SJCRH30 (cell line): ENCODE measurements around the gene METTL24. TPM values are rescaled to one million over a fixed set of nuclear protein-coding genes. Genes with fewer than 3 reads are reported as not detected.

ENCODE experiments used
- DNase-seq, 2 experiments: peaks; one replicate each; pipeline ENCODE4 v3.0.0-alpha.2; 2015 to 2020
- H3K27ac ChIP-seq: fragments of 250-450 bp; sonication (Bioruptor Pico); 2 replicates; pipeline ENCODE4 v1.5.1; 2020; ENCODE audit warnings: mild to moderate bottlenecking, moderate library complexity
- H3K27me3 ChIP-seq: fragments of 250-450 bp; sonication (Bioruptor Pico); 2 replicates; pipeline ENCODE4 v1.5.1; 2020; ENCODE audit warnings: mild to moderate bottlenecking, moderate library complexity
- H3K36me3 ChIP-seq: fragments of 250-450 bp; sonication (Bioruptor Pico); 2 replicates; pipeline ENCODE4 v1.5.1; 2020; ENCODE audit warnings: mild to moderate bottlenecking, moderate library complexity
- H3K4me1 ChIP-seq: fragments of 250-450 bp; sonication (Bioruptor Pico); 2 replicates; pipeline ENCODE4 v1.5.1; 2020; ENCODE audit warnings: mild to moderate bottlenecking, moderate library complexity
- H3K4me3 ChIP-seq: fragments of 250-450 bp; sonication (Bioruptor Pico); 2 replicates; pipeline ENCODE4 v1.5.1; 2020; ENCODE audit warnings: mild to moderate bottlenecking, moderate library complexity
- H3K9me3 ChIP-seq: fragments of 250-450 bp; sonication (Bioruptor Pico); replicated peaks from 2 replicates; pipeline ENCODE4 v1.5.1; 2020; ENCODE audit warnings: mild to moderate bottlenecking, moderate library complexity
- total RNA-seq: library from RNA; depleted of rRNA; stranded (reverse); fragments of >200 nt; shearing (Covaris generic); gene quantifications from 2 replicates; pipeline ENCODE4 v1.2.3, GENCODE V29; 2014

METTL24 gene
- total RNA-seq, 1 experiment from 2014 or later: not detected

DNA sequence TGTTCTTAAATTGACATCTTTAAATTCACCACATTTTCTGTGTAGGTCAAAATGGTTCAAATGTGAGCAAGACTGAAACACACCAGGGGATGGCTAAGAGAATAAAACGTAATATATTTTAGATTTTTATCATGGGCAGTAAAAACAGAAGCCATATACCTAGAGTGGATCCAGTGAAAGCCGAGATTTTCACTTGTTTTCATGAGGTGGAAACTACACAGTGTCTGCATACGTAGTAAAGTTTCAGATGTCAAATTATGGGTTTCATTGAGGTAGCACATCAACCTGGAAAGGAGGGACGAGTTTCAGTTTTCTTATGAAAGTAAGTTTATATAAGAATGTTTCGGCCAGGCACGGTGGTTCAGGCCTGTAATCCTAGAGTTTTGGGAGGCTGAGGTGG is 25.9 kb downstream of the METTL24 start:
- 0 out of 2 replicates have a peak, but pooled peaks cover 4% of the 10 kb centered on the region for H3K27me3 ChIP-seq
- H3K4me3 ChIP-seq: no peak overlapping the region
- no peak for DNase-seq
- 0 out of 2 replicates have a peak, but pooled peaks cover 2% of the 10 kb centered on the region for H3K4me1 ChIP-seq
- no peak overlapping the region for H3K27ac ChIP-seq
- no peaks in the 10 kb centered on the region for H3K36me3 ChIP-seq
- no peaks in the 10 kb centered on the region for H3K9me3 ChIP-seq

DNA sequence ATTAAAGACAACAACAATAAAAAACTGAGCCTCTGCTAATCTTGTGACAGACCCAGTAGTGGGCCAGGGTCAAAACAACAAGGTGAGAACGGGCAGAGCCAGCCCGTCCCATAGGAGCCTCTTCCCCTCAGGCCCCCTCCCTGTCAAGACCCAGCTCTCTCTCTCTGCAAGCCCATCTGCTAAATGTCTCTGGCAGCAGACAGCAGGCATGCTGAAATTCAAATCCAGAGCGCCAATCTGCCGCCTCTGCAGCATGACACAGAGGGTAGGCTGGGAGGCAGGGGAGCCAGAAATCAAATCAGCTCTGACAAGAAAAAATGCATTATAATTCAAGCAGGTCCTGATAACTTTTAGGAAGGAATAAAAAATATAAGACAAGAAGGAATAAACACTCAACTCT is 26.3 kb downstream of the METTL24 start:
- DNase-seq: no peak
- Histone ChIP-seq H3K36me3 (no peaks in the 10 kb centered on the region), H3K27me3 (0 out of 2 replicates have a peak, but pooled peaks cover 4% of the 10 kb centered on the region), H3K4me1 (0 out of 2 replicates have a peak, but pooled peaks cover 2% of the 10 kb centered on the region), H3K9me3 (no peaks in the 10 kb centered on the region), H3K4me3 (no peak overlapping the region), H3K27ac (no peak overlapping the region)

- DNase-seq: no peak
- Histone ChIP-seq H3K36me3 (no peaks in the 10 kb centered on the region), H3K27me3 (0 out of 2 replicates have a peak, but pooled peaks cover 4% of the 10 kb centered on the region), H3K27ac (no peak overlapping the region), H3K4me3 (no peak overlapping the region), H3K9me3 (no peaks in the 10 kb centered on the region), H3K4me1 (0 out of 2 replicates have a peak, but pooled peaks cover 2% of the 10 kb centered on the region)
Observed at GRCh38 chr6:110331390-110331789, 26.8 kb downstream of the METTL24 start.

DNA sequence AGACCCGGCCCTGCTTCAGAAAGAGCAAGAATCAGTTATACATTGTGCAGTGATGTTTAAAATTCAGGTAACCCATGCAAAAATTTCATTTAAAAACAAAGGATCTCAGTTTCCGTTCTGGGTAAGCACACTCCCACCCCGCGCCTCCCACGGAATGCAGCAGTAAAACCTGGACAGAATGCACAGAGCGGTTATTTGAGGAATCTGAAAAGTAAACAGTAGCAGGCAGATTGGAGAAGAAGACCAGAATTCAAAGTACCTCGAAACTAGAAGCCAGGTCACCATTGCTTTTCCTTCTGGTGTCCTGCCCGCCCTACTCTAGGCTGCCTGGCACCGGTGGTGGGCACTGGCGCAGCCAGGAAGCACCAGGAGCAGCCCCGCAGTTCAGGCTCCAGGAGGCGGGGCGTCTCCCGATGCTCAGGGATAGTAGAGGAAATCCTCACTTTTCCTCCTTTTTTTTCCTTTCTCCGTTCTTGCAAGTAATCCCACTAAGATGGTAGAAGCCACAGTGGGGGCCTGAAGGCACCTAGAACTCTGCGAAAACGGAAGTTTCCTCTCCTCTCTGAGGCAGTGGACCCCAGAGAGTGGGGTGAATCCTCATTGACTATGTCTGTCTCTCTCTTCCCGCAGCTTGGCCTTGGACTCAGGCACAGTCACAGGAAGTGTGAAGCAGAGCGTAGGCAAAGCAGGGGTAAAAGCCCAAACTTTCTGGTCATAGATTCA is 28.3 kb downstream of the METTL24 start:
- H3K27me3 ChIP-seq: 0 out of 2 replicates have a peak, but pooled peaks cover 4% of the 10 kb centered on the region
- DNase-seq: no peak
- no peak overlapping the region for H3K27ac ChIP-seq
- no peaks in the 10 kb centered on the region for H3K9me3 ChIP-seq
- H3K4me1 ChIP-seq: 0 out of 2 replicates have a peak, but pooled peaks cover 2% of the 10 kb centered on the region
- H3K36me3 ChIP-seq: no peaks in the 10 kb centered on the region
- H3K4me3 ChIP-seq: peak overlapping the region; percentile 39

- Histone ChIP-seq H3K4me1 (0 out of 2 replicates have a peak, but pooled peaks cover 2% of the 10 kb centered on the region), H3K27ac (no peak overlapping the region)
- no peak for DNase-seq
Observed at GRCh38 chr6:110329348-110329713, 28.8 kb downstream of the METTL24 start.

GRCh38 chr6:110328259-110328658 is 29.9 kb downstream of the METTL24 start:
- Histone ChIP-seq H3K9me3 (no peaks in the 10 kb centered on the region), H3K4me3 (no peak overlapping the region), H3K27ac (no peak overlapping the region), H3K36me3 (no peaks in the 10 kb centered on the region), H3K27me3 (0 out of 2 replicates have a peak, but pooled peaks cover 4% of the 10 kb centered on the region), H3K4me1 (0 out of 2 replicates have a peak, but pooled peaks cover 2% of the 10 kb centered on the region)
- DNase-seq: no peak

More at GRCh38 chr6:110329348-110329713, 28.8 kb downstream of the METTL24 start:
- Histone ChIP-seq H3K27me3 (0 out of 2 replicates have a peak, but pooled peaks cover 4% of the 10 kb centered on the region), H3K9me3 (no peaks in the 10 kb centered on the region), H3K36me3 (no peaks in the 10 kb centered on the region), H3K4me3 (peak overlapping the region; percentile 39)

GRCh38 chr6:110327391-110327790 is 30.8 kb downstream of the METTL24 start:
- H3K4me1 ChIP-seq: 0 out of 2 replicates have a peak, but pooled peaks cover 2% of the 10 kb centered on the region

GRCh38 chr6:110326609-110327008 is 31.5 kb downstream of the METTL24 start:
- DNase-seq: no peak
- Histone ChIP-seq H3K9me3 (no peaks in the 10 kb centered on the region), H3K27ac (no peak overlapping the region), H3K4me3 (no peak overlapping the region), H3K36me3 (no peaks in the 10 kb centered on the region), H3K27me3 (0 out of 2 replicates have a peak, but pooled peaks cover 4% of the 10 kb centered on the region), H3K4me1 (0 out of 2 replicates have a peak, but pooled peaks cover 2% of the 10 kb centered on the region)

More at GRCh38 chr6:110327391-110327790, 30.8 kb downstream of the METTL24 start:
- Histone ChIP-seq H3K4me3 (no peak overlapping the region), H3K9me3 (no peaks in the 10 kb centered on the region), H3K36me3 (no peaks in the 10 kb centered on the region), H3K27ac (no peak overlapping the region), H3K27me3 (0 out of 2 replicates have a peak, but pooled peaks cover 4% of the 10 kb centered on the region)
- DNase-seq: no peak

- H3K9me3 ChIP-seq: no peaks in the 10 kb centered on the region
Observed at GRCh38 chr6:110326057-110326456, 32.1 kb downstream of the METTL24 start.

GRCh38 chr6:110325197-110325596 is 33.0 kb downstream of the METTL24 start:
- no peaks in the 10 kb centered on the region for H3K36me3 ChIP-seq
- no peak for DNase-seq
- H3K4me3 ChIP-seq: no peak overlapping the region
- H3K27me3 ChIP-seq: no peaks in the 10 kb centered on the region
- H3K9me3 ChIP-seq: no peaks in the 10 kb centered on the region
- H3K4me1 ChIP-seq: 0 out of 2 replicates have a peak, but pooled peaks cover 2% of the 10 kb centered on the region
- no peak overlapping the region for H3K27ac ChIP-seq

More at GRCh38 chr6:110326057-110326456, 32.1 kb downstream of the METTL24 start:
- H3K4me3 ChIP-seq: no peak overlapping the region
- no peak overlapping the region for H3K27ac ChIP-seq
- 0 out of 2 replicates have a peak, but pooled peaks cover 2% of the 10 kb centered on the region for H3K4me1 ChIP-seq
- H3K27me3 ChIP-seq: 0 out of 2 replicates have a peak, but pooled peaks cover 4% of the 10 kb centered on the region
- DNase-seq: no peak
- H3K36me3 ChIP-seq: no peaks in the 10 kb centered on the region

- no peaks in the 10 kb centered on the region for H3K9me3 ChIP-seq
- H3K4me1 ChIP-seq: 0 out of 2 replicates have a peak, but pooled peaks cover 2% of the 10 kb centered on the region
- no peak for DNase-seq
- no peaks in the 10 kb centered on the region for H3K36me3 ChIP-seq
- no peaks in the 10 kb centered on the region for H3K27me3 ChIP-seq
- no peak overlapping the region for H3K4me3 ChIP-seq
- H3K27ac ChIP-seq: no peak overlapping the region
Observed at GRCh38 chr6:110324548-110324947, 33.6 kb downstream of the METTL24 start.

DNA sequence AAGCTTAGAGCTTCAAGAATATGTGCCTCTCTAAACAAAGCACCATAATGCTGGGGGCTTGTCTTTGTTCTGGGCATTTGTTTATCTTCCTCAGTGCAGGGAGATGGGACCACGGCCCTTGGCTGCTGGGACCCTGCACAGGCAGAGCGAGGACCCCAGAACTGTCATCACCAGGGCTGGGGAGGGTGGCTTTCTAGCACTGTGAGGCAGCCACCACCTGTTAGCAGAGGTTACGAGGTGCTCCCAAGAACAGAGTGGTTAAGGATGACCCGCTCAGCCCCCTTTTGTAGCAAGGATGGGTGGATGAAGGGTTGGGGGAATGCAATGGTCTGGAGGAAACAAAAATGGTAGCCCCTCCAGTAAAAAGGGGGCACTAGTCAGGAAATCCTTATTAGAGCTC is 34.9 kb downstream of the METTL24 start:
- Histone ChIP-seq H3K4me3 (no peak overlapping the region), H3K36me3 (no peaks in the 10 kb centered on the region), H3K9me3 (no peaks in the 10 kb centered on the region), H3K4me1 (no peaks in the 10 kb centered on the region), H3K27me3 (no peaks in the 10 kb centered on the region), H3K27ac (no peak overlapping the region)
- no peak for DNase-seq

- DNase-seq: no peak
- H3K27ac ChIP-seq: no peak overlapping the region
- H3K36me3 ChIP-seq: no peaks in the 10 kb centered on the region
- H3K4me1 ChIP-seq: no peaks in the 10 kb centered on the region
- H3K27me3 ChIP-seq: no peaks in the 10 kb centered on the region
- no peaks in the 10 kb centered on the region for H3K9me3 ChIP-seq
- H3K4me3 ChIP-seq: no peak overlapping the region
Observed at GRCh38 chr6:110322874-110323242, 35.3 kb downstream of the METTL24 start.

DNA sequence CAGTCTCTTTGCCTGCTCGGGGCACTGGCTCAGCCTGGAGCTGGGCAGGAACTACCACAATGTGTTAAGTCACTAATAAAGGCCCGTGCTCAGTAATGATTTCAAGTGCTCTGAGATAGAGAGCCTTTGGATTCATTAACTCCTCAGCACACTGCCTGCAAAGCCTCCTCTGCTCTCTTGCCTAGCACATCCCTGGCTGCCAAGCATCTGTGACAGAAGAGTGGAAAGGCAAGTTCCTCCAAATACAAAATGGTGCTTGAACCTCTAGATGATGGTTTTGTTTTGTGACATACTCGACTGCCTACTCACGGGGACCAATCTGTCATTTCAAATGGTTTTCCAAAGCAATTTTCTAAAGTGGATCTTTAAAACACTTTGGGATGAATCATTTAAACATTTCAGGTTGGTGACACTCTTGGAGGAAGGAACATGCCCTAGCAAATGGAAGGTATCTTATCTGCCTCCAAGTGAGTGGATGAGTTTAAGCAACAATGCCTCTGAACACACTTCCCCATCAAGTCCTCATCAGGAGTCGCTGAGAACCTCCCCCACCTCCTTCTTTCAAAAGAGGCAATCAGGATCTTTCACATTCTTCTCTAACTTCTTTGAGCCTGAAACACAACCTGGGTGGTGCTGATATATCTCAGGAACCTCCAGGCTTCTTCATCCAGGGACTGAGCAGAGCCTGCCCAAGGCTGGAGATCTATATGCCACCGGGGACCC is 35.8 kb downstream of the METTL24 start:
- no peak overlapping the region for H3K4me3 ChIP-seq
- H3K9me3 ChIP-seq: no peaks in the 10 kb centered on the region
- H3K27me3 ChIP-seq: no peaks in the 10 kb centered on the region
- no peak overlapping the region for H3K27ac ChIP-seq
- no peaks in the 10 kb centered on the region for H3K4me1 ChIP-seq
- H3K36me3 ChIP-seq: no peaks in the 10 kb centered on the region
- DNase-seq: no peak

DNA sequence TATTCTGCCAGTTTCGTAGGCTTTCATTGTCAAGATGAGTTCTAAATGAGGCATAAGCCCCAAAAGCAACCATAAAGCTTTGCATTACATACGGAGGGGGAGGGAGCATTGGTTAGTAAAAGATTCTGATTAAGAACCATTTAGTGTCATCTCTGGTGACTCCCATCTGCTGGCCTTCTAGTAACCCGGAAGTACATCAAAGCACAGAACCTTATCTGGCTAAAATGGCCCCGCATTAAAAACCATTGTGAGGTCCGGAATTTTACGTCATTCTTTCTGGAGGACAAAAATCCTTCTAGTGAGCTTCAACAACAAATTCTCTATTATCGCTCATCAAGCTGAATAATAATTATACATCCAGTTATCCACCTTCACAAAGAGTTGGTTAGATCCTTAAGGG is 37.8 kb downstream of the METTL24 start:
- no peaks in the 10 kb centered on the region for H3K9me3 ChIP-seq
- no peaks in the 10 kb centered on the region for H3K27me3 ChIP-seq
- H3K27ac ChIP-seq: no peak overlapping the region
- H3K36me3 ChIP-seq: no peaks in the 10 kb centered on the region
- no peak overlapping the region for H3K4me3 ChIP-seq
- no peaks in the 10 kb centered on the region for H3K4me1 ChIP-seq
- DNase-seq: no peak
